Panc1 (cell line): ENCODE results near the gene ASIC3. TPM values are rescaled to one million over a fixed set of nuclear protein-coding genes. Genes with fewer than 3 reads are reported as not detected.
A peak's percentile ranks its signal among the peaks of the same experiment; 100 is the strongest.

Source experiments
- ATAC-seq: fragments of 200-7000 bp; cut with Tn5 transposase; 2 replicates; pipeline ENCODE4 v1.9.1; 2020; ENCODE audit warnings: mild to moderate bottlenecking, moderate library complexity
- BruUV-seq: library from RNA; stranded (reverse); fragments of 400-500 nt; replicated peaks from 2 replicates; lab custom pipeline; 2021; lab: Mats Ljungman, UMichigan
- CTCF ChIA-PET: fragments of 300-600 bp; sonication (Branson Sonifier 250); formaldehyde crosslinking; loops from one replicate; lab custom pipeline; 2022; ENCODE audit warnings: antibody characterized with exemption; lab: Charles Lee
- POLR2A ChIA-PET: fragments of 300-600 bp; sonication (Branson Sonifier 250); formaldehyde crosslinking; loops from one replicate; lab custom pipeline; 2022; ENCODE audit warnings: antibody characterized with exemption; lab: Charles Lee
- DNase-seq: peaks from one replicate; pipeline ENCODE4 v3.0.0-alpha.2; 2010; ENCODE audit warnings: low read depth, low spot score
- H3K27ac ChIP-seq: 2 replicates; pipeline ENCODE4 v1.5.1; 2011; ENCODE audit warnings: mild to moderate bottlenecking, low read length, inconsistent platforms
- H3K27me3 ChIP-seq: fragments of 200-500 bp; sonication (Bioruptor generic); 2 replicates; pipeline ENCODE4 v1.6.0; 2014; ENCODE audit warnings: low read length, inconsistent platforms; ENCODE audit not compliant: control insufficient read depth, insufficient read depth
- H3K36me3 ChIP-seq: fragments of 200-500 bp; sonication (Bioruptor generic); 2 replicates; pipeline ENCODE4 v1.5.1; 2014; ENCODE audit warnings: inconsistent platforms, mild to moderate bottlenecking, low read length, moderate library complexity; ENCODE audit not compliant: control insufficient read depth, insufficient read depth
- H3K4me1 ChIP-seq: 2 replicates; pipeline ENCODE4 v1.5.1; 2011; ENCODE audit warnings: inconsistent platforms, mild to moderate bottlenecking, low read length, moderate library complexity; ENCODE audit not compliant: control insufficient read depth, insufficient read depth
- H3K4me3 ChIP-seq, 2 experiments: 2 replicates each; pipeline ENCODE4 v1.5.1; 2011 to 2012; ENCODE audit warnings: low read depth in 2 of 2, low read length in 2 of 2, mild to moderate bottlenecking in 2 of 2, inconsistent platforms in 1 of 2, moderate library complexity in 1 of 2
- H3K9me3 ChIP-seq: fragments of 200-500 bp; sonication (Bioruptor generic); 2 replicates; pipeline ENCODE4 v1.5.1; 2014; ENCODE audit warnings: low read depth, mild to moderate bottlenecking, inconsistent platforms, low read length, moderate library complexity; ENCODE audit not compliant: control insufficient read depth, insufficient read depth
- CTCF ChIP-seq: fragments of 450-650 bp; IDR thresholded peaks from 2 replicates; pipeline ENCODE4 v1.5.1; 2017; ENCODE audit warnings: mild to moderate bottlenecking
- POLR2AphosphoS5 ChIP-seq: IDR thresholded peaks from 2 replicates; pipeline ENCODE4 v1.6.1; 2012; ENCODE audit warnings: mild to moderate bottlenecking, low read depth, low read length, moderate library complexity
- REST ChIP-seq, 2 experiments: IDR thresholded peaks; 2 replicates each; pipeline ENCODE4 v1.6.1; 2011 to 2012; ENCODE audit warnings: low read depth in 2 of 2, control low read depth in 1 of 2, low read length in 1 of 2, mild to moderate bottlenecking in 1 of 2, moderate library complexity in 1 of 2; ENCODE audit not compliant: insufficient read depth in 1 of 2
- SIN3A ChIP-seq: IDR thresholded peaks from 2 replicates; pipeline ENCODE4 v1.6.1; 2012; ENCODE audit warnings: low read depth, mild to moderate bottlenecking, low read length, moderate library complexity, borderline replicate concordance; ENCODE audit not compliant: insufficient read depth
- TCF7L2 ChIP-seq: IDR thresholded peaks from 2 replicates; pipeline ENCODE4 v1.6.1; 2011; ENCODE audit warnings: mild to moderate bottlenecking, low read depth, low read length, inconsistent platforms
- in situ Hi-C: cut with HindIII; loops from 2 replicates; pipeline ENCODE4 v1.10.0; 2016; ENCODE audit warnings: low sequenced_read_pairs, low pct_unique_long_range_greater_than_20kb
- intact Hi-C: fragments of 100-400 bp; cut with micrococcal nuclease; formaldehyde crosslinking; loops from one replicate; pipeline ENCODE4 v1.10.0; 2022; ENCODE audit not compliant: unreplicated experiment
- total RNA-seq: library from RNA; stranded (reverse); gene quantifications from one replicate; pipeline ENCODE4 v1.2.1, GENCODE V29; 2021; ENCODE audit not compliant: unreplicated experiment

The ASIC3 gene
- total RNA-seq, 1 experiment from 2014 or later = 1.3 TPM

GRCh38 chr7:151028131-151028947, 20.0 kb upstream of the ASIC3 start, which contains the start of gene ABCB8:
Gene ABCB8, plus strand, starts transcription at chr7:151028450. Its CDS starts 66 bp downstream, at chr7:151028516.
- TF ChIP-seq CTCF (peak; percentile 78; the same call in 1 of the 2 replicates), REST (IDR thresholded peaks at IDR 0.05; ENCODE audit: insufficient read depth in 1 of 2, low read depth in 2 of 2, low read length in 1 of 2) (no peak), TCF7L2 (0 out of 2 replicates have a peak, but pooled peaks have one; percentile 22), POLR2AphosphoS5 (peak; percentile 75), SIN3A (peak; percentile 38; the same call in 1 of the 2 replicates)
- Histone ChIP-seq H3K4me1 (no peaks in the 10 kb centered on the region; the same call in none of the 2 replicates), H3K27me3 (no peaks in the 10 kb centered on the region), H3K9me3 (no peaks in the 10 kb centered on the region), H3K27ac (peak within 1 kb of the TSS; percentile 90), H3K36me3 (no peaks in the 10 kb centered on the region), H3K4me3 (peak within 1 kb of the TSS; percentile 73 to 79)
- DNase-seq (peak; percentile 100), ATAC-seq (peak; percentile 96)
- TSS peak; percentile 88 for BruUV-seq
- ChIA-PET CTCF (interaction anchor here (0.5 to 1.5 kb wide), 9 partner anchors 9 to 85 kb away, joined by 3 to 9 read pairs (median 4); no protein-coding TSS in a partner anchor), POLR2A (interaction anchor here (0.6 to 1.0 kb wide), 4 partner anchors 9 to 71 kb away, joined by 3 to 10 read pairs (median 6); no protein-coding TSS in a partner anchor)
- intact Hi-C loops = no loop called here
- in situ Hi-C loops = no loop called here

GRCh38 chr7:151028948-151029501, 19.3 kb upstream of the ASIC3 start:
- POLR2A ChIA-PET = interaction anchor here (0.7 kb wide), 1 partner anchor 32 kb away, joined by 4 read pairs; no protein-coding TSS in a partner anchor

More at GRCh38 chr7:151028948-151029501, 19.3 kb upstream of the ASIC3 start:
- H3K27ac ChIP-seq = peak overlapping the region; percentile 90
- intact Hi-C loops (no loop called here), in situ Hi-C loops (no loop called here)
- H3K9me3 ChIP-seq = no peaks in the 10 kb centered on the region
- no peaks in the 10 kb centered on the region for H3K36me3 ChIP-seq
- CTCF ChIA-PET = interaction anchor here (0.5 to 1.5 kb wide), 4 partner anchors 37 to 85 kb away, joined by 3 to 7 read pairs (median 3); no protein-coding TSS in a partner anchor
- ATAC-seq (no peak), DNase-seq (no peak)
- no TSS peak for BruUV-seq
- peak overlapping the region; percentile 73 to 79 for H3K4me3 ChIP-seq
- H3K27me3 ChIP-seq = no peaks in the 10 kb centered on the region
- no peak for TF ChIP-seq CTCF
- no peak for TF ChIP-seq REST (IDR thresholded peaks at IDR 0.05; ENCODE audit: insufficient read depth in 1 of 2, low read depth in 2 of 2, low read length in 1 of 2)
- TF ChIP-seq TCF7L2 = no peak
- TF ChIP-seq SIN3A = no peak
- no peak for TF ChIP-seq POLR2AphosphoS5
- H3K4me1 ChIP-seq = no peaks in the 10 kb centered on the region; the same call in none of the 2 replicates
